ENCODE results near the gene EPHA8. TPM values are rescaled to one million over a fixed set of nuclear protein-coding genes. Genes with fewer than 3 reads are reported as not detected.

The EPHA8 gene
- total RNA-seq, 1 donor from 2014 or later: not detected

DNA sequence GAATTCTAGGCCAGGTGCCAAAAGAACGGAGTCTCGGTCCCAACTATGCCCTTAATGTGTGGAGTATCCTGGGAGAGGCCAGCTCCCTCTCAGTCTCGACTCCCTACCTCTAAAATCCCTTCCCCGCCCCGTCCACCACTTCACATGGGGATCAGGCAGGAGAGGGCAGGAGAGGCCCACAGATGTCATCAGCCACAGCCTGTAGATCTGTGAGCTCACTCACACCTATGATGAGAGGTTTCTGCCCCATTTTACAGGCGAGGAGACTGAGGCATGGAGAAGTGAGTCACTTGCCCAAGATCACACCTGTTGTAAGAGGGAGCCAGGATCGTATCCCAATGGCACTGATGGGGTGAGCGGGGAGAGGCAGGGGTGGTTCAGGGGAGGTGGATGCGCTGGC is 20.4 kb upstream of the EPHA8 start:
- no peak for TF ChIP-seq CTCF (IDR thresholded peaks at IDR 0.05)
- peaks cover 11% of the 10 kb centered on the region for H3K27me3 ChIP-seq
- DNase-seq: no peak
- ATAC-seq: no peak
- no peaks in the 10 kb centered on the region for H3K9me3 ChIP-seq
- intact Hi-C loops (cut with DNase I): no loop called here
- H3K4me3 ChIP-seq: no peak overlapping the region
- no peaks in the 10 kb centered on the region for H3K4me1 ChIP-seq
- no peaks in the 10 kb centered on the region for H3K36me3 ChIP-seq
- H3K27ac ChIP-seq: no peak overlapping the region

DNA sequence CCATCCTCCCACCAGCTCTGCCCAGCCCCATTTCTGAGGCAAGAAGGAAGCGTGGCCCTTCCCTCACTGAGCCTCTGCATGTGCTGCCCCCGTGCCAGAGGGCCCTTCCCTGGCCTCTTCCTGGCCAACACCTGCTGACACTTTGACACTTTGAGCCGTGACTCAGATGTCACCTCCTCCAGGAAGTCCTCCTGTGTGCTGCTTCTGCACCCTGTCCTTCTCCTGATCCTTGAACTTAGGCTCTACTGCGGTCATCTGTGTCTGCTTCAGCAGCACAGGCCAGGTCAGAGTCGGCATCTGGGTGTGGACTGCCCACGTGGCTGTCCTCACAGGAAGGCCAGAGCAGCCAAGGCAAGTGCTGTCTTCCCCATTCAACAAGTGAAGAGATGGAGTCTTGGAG is 19.6 kb upstream of the EPHA8 start:
- Histone ChIP-seq H3K27me3 (peaks cover 18% of the 10 kb centered on the region), H3K9me3 (no peaks in the 10 kb centered on the region), H3K36me3 (no peaks in the 10 kb centered on the region), H3K27ac (no peak overlapping the region), H3K4me3 (no peak overlapping the region), H3K4me1 (no peaks in the 10 kb centered on the region)
- no peak for DNase-seq
- ATAC-seq: no peak
- intact Hi-C loops (cut with DNase I): no loop called here
- TF ChIP-seq CTCF (IDR thresholded peaks at IDR 0.05): no peak

DNA sequence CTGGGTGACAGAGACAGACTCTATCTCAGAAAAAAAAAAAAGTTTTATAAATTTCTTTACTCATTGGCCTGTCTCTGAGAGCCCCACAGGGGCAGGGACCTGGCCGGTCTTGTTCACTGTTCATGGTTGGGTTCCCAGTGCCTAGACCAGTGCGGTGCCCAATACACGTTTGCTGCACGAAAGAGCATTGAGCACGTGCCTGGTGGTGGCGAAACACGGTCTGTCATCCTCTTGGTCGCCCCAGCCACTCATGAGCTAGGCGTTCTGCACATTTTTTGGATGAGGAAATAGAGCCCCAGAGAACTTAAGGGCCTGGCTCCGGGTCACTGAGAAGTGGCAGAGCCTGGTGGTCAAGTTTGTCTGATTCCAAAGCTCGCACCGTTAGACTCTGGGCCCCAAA is 18.7 kb upstream of the EPHA8 start:
- ATAC-seq: no peak
- Histone ChIP-seq H3K9me3 (no peaks in the 10 kb centered on the region), H3K27ac (no peak overlapping the region), H3K4me1 (no peaks in the 10 kb centered on the region), H3K36me3 (no peaks in the 10 kb centered on the region), H3K4me3 (no peak overlapping the region), H3K27me3 (peaks cover 25% of the 10 kb centered on the region)
- no peak for DNase-seq
- no peak for TF ChIP-seq CTCF (IDR thresholded peaks at IDR 0.05)
- intact Hi-C loops (cut with DNase I): no loop called here

GRCh38 chr1:22545141-22545540 is 18.1 kb upstream of the EPHA8 start:
- intact Hi-C loops (cut with DNase I): no loop called here
- Histone ChIP-seq H3K9me3 (no peaks in the 10 kb centered on the region), H3K4me1 (no peaks in the 10 kb centered on the region), H3K36me3 (no peaks in the 10 kb centered on the region), H3K4me3 (no peak overlapping the region), H3K27ac (no peak overlapping the region), H3K27me3 (peaks cover 26% of the 10 kb centered on the region)
- TF ChIP-seq CTCF (IDR thresholded peaks at IDR 0.05): no peak
- DNase-seq (no peak), ATAC-seq (no peak)

GRCh38 chr1:22547186-22547817 is 16.0 kb upstream of the EPHA8 start:
- intact Hi-C loops (cut with DNase I): no loop called here
- H3K4me3 ChIP-seq: no peak overlapping the region
- H3K4me1 ChIP-seq: no peaks in the 10 kb centered on the region
- no peak for ATAC-seq
- no peak overlapping the region for H3K27ac ChIP-seq
- H3K36me3 ChIP-seq: no peaks in the 10 kb centered on the region
- no peaks in the 10 kb centered on the region for H3K9me3 ChIP-seq
- TF ChIP-seq CTCF (IDR thresholded peaks at IDR 0.05): no peak
- H3K27me3 ChIP-seq: peaks cover 26% of the 10 kb centered on the region
- DNase-seq: no peak

All from upper lobe of right lung (tissue), 1 donor.